Activated CD8-positive, alpha-beta T cell treated with anti-CD3 and anti-CD28 coated beads, Interleukin-2, amount 10 ng/mL, durations not matched to agents 7 days and 5 days (primary cell): Measurements from ENCODE around the gene LAS1L. TPM values are rescaled to one million over a fixed set of nuclear protein-coding genes. Genes with fewer than 3 reads are reported as not detected.

ENCODE experiments used
- total RNA-seq, 2 experiments: library from RNA; stranded (reverse); gene quantifications; one replicate each; pipeline ENCODE4 v1.2.3, GENCODE V29; 2021

The LAS1L gene
- total RNA-seq, 2 experiments from 2014 or later = 50.6 to 51.4 TPM

Other genes starting within 250 kb of the LAS1L start
- 100 to 1,000 TPM; 622 to 627 TPM for gene MSN, start 132.9 kb upstream of the LAS1L start, total RNA-seq